Activated naive CD8-positive, alpha-beta T cell treated with anti-CD3 and anti-CD28 coated beads for 36 hours (primary cell): Measurements from ENCODE around the gene LRP1B. TPM values are rescaled to one million over a fixed set of nuclear protein-coding genes. Genes with fewer than 3 reads are reported as not detected.

Source experiments
- DNase-seq: peaks from one replicate; pipeline ENCODE4 v3.0.0; 2021
- H3K27ac Mint-ChIP-seq: one replicate; pipeline ENCODE4 v1.8.0; 2022; ENCODE audit warnings: mild to moderate bottlenecking, moderate library complexity, mixed read lengths
- H3K27me3 Mint-ChIP-seq: one replicate; pipeline ENCODE4 v1.8.0; 2022; ENCODE audit warnings: mild to moderate bottlenecking, mixed read lengths
- H3K36me3 Mint-ChIP-seq: one replicate; pipeline ENCODE4 v1.8.0; 2021; ENCODE audit warnings: mild to moderate bottlenecking, mixed read lengths
- H3K4me1 Mint-ChIP-seq: one replicate; pipeline ENCODE4 v1.8.0; 2021; ENCODE audit warnings: mixed read lengths
- H3K4me3 Mint-ChIP-seq: one replicate; pipeline ENCODE4 v1.8.0; 2022; ENCODE audit warnings: mild to moderate bottlenecking, moderate library complexity, mixed read lengths
- H3K9me3 Mint-ChIP-seq: one replicate; pipeline ENCODE4 v1.8.0; 2022; ENCODE audit warnings: mixed read lengths
- total RNA-seq, 2 experiments: library from RNA; stranded (reverse); gene quantifications; one replicate each; pipeline ENCODE4 v1.2.3, GENCODE V29; 2021

The LRP1B gene
- total RNA-seq, 2 experiments from 2014 or later, result not detected

DNA sequence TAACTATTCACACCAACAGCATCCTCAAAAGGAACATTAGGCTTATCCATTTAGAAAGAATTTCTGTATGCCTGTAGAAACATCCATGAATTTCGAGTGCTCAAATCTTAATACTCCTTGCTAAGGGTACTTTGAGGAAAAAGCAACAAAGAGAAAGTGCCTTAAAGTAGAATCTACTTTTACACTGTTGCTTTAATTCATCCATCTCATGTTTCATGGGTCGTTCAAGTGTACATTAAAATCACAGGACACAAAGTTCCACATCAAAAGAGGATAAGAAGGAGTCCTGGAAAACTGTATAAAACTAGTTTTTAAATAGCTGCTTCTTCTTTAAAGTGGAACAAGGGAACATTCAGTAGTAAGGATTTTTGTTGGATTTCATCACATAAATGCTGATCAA lies 54.5 kb downstream of the LRP1B start:
- Mint-ChIP-seq H3K4me3 (no peak overlapping the region), H3K36me3 (no peaks in the 10 kb centered on the region), H3K9me3 (peaks cover 2% of the 10 kb centered on the region), H3K4me1 (no peaks in the 10 kb centered on the region), H3K27ac (no peak overlapping the region), H3K27me3 (no peaks in the 10 kb centered on the region)
- no peak for DNase-seq

- Mint-ChIP-seq H3K4me3 (no peak overlapping the region), H3K9me3 (no peaks in the 10 kb centered on the region)
Observed at GRCh38 chr2:142075826-142076225, 55.0 kb downstream of the LRP1B start.

GRCh38 chr2:142069251-142069888 lies 61.4 kb downstream of the LRP1B start:
- no peaks in the 10 kb centered on the region for H3K4me1 Mint-ChIP-seq
- no peak overlapping the region for H3K27ac Mint-ChIP-seq
- no peak for DNase-seq
- peaks cover 2% of the 10 kb centered on the region for H3K9me3 Mint-ChIP-seq
- H3K4me3 Mint-ChIP-seq, result no peak overlapping the region
- H3K36me3 Mint-ChIP-seq, result no peaks in the 10 kb centered on the region
- H3K27me3 Mint-ChIP-seq, result no peaks in the 10 kb centered on the region

More at GRCh38 chr2:142075826-142076225, 55.0 kb downstream of the LRP1B start:
- Mint-ChIP-seq H3K4me1 (no peaks in the 10 kb centered on the region), H3K27ac (no peak overlapping the region), H3K27me3 (no peaks in the 10 kb centered on the region), H3K36me3 (no peaks in the 10 kb centered on the region)
- no peak for DNase-seq

DNA sequence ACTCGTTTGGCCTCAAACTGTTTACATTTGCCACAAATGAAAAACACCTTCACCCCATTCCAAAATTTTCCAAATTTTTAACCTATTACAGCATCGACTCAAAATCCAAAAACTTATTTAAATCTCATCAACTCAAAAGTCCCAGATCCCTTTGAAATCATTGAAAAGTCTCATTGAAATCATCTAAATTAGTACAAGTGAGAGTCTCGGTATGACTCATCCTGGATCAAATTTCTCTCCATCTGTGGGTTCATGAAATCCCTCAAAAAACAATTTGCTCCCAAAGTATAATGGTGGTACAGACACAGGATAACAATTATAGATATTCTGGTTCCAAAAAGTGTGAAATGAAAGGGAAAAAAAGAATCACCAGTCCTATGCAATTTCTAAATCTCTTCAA lies 65.1 kb downstream of the LRP1B start:
- no peaks in the 10 kb centered on the region for H3K36me3 Mint-ChIP-seq
- peaks cover 2% of the 10 kb centered on the region for H3K9me3 Mint-ChIP-seq
- H3K4me1 Mint-ChIP-seq, result no peaks in the 10 kb centered on the region
- no peak overlapping the region for H3K27ac Mint-ChIP-seq
- no peaks in the 10 kb centered on the region for H3K27me3 Mint-ChIP-seq
- DNase-seq, result no peak
- H3K4me3 Mint-ChIP-seq, result no peak overlapping the region

DNA sequence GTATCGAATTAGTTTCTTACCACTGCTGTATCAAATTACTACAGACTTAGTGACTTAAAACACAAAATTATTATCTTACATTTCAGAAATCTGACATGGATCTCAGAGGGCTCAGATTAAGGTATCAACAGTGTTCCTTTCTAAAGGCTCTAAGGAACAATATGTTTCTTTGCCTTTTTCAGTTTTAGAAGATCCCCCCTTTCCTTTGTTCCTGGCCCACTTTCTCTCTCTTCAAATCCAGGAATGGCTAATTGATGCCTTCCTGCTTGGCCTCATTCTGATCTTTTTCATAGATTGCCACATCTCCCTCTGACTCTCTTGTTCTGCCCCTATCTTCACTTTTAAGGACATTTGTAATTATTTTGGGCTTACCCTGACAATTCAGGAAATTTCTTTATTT lies 65.7 kb downstream of the LRP1B start:
- no peaks in the 10 kb centered on the region for H3K36me3 Mint-ChIP-seq
- H3K4me3 Mint-ChIP-seq, result no peak overlapping the region
- no peaks in the 10 kb centered on the region for H3K27me3 Mint-ChIP-seq
- H3K4me1 Mint-ChIP-seq, result no peaks in the 10 kb centered on the region
- no peak for DNase-seq
- H3K27ac Mint-ChIP-seq, result no peak overlapping the region
- H3K9me3 Mint-ChIP-seq, result peaks cover 2% of the 10 kb centered on the region

GRCh38 chr2:142061733-142062132 lies 69.1 kb downstream of the LRP1B start:
- Mint-ChIP-seq H3K27me3 (no peaks in the 10 kb centered on the region), H3K4me3 (no peak overlapping the region), H3K27ac (no peak overlapping the region), H3K4me1 (no peaks in the 10 kb centered on the region), H3K36me3 (no peaks in the 10 kb centered on the region), H3K9me3 (no peaks in the 10 kb centered on the region)
- DNase-seq, result no peak

GRCh38 chr2:142058149-142058548 lies 72.7 kb downstream of the LRP1B start:
- Mint-ChIP-seq H3K27me3 (no peaks in the 10 kb centered on the region), H3K9me3 (peaks cover 2% of the 10 kb centered on the region), H3K4me1 (no peaks in the 10 kb centered on the region), H3K36me3 (no peaks in the 10 kb centered on the region), H3K27ac (no peak overlapping the region), H3K4me3 (no peak overlapping the region)
- no peak for DNase-seq

DNA sequence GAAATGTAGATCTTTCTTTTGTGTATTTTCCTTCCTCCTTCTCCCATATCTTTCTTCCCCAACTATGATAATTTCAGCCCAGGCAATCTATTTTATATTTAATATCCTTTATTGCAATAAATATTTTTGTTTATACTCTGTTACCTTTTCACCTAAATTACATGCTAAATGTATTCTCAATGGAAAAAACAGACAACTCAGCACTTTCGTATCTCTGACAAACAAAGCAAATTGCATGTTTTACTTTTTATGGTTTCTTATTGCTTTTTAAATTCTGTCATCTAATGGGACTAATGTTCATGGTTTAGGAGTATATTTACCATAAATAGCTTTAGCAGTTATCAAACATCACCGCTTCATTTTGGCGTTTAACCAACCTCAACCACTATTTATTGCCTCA lies 74.0 kb downstream of the LRP1B start:
- DNase-seq, result no peak
- Mint-ChIP-seq H3K27me3 (no peaks in the 10 kb centered on the region), H3K4me1 (no peaks in the 10 kb centered on the region), H3K4me3 (no peak overlapping the region), H3K9me3 (peaks cover 2% of the 10 kb centered on the region), H3K27ac (no peak overlapping the region), H3K36me3 (no peaks in the 10 kb centered on the region)

DNA sequence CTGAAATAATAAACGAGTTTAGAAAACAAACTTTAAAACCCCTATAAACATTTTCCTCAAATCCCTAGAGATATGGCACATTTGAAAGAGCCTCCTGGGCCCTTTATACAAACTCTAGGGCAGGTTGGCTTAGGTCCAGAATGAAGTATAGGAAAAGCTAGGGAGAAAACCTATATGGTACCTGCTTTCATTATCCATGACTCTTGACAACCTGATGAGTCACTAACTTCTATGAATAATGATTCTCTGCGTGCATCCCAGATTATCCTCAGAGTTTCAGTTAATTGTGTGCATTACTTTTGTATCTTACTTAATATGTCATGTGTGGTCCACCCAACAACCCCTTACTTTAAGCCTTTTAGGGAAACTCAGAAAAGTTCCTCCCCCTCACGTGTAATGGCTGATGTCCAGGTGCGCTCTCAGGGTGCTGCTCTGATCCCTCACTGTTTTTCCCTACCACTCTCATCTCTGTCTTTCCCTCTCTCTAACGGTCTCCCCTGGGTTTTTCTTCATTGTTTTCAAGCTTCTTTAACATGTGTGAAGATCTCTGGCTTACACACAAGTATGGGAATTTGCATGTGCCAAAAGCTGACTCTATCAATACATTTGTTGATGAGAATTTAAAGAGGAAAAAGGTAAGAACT lies 78.5 kb downstream of the LRP1B start:
- H3K4me1 Mint-ChIP-seq, result no peaks in the 10 kb centered on the region
- H3K27me3 Mint-ChIP-seq, result no peaks in the 10 kb centered on the region
- H3K9me3 Mint-ChIP-seq, result peaks cover 2% of the 10 kb centered on the region
- H3K4me3 Mint-ChIP-seq, result no peak overlapping the region
- DNase-seq, result no peak
- H3K27ac Mint-ChIP-seq, result no peak overlapping the region
- H3K36me3 Mint-ChIP-seq, result no peaks in the 10 kb centered on the region

GRCh38 chr2:142048581-142048980 lies 82.2 kb downstream of the LRP1B start:
- Mint-ChIP-seq H3K27me3 (no peaks in the 10 kb centered on the region), H3K9me3 (no peaks in the 10 kb centered on the region), H3K4me1 (no peaks in the 10 kb centered on the region), H3K4me3 (no peak overlapping the region), H3K36me3 (no peaks in the 10 kb centered on the region), H3K27ac (no peak overlapping the region)
- DNase-seq, result no peak

GRCh38 chr2:142045641-142046040 lies 85.2 kb downstream of the LRP1B start:
- H3K4me1 Mint-ChIP-seq, result no peaks in the 10 kb centered on the region
- H3K27ac Mint-ChIP-seq, result no peak overlapping the region
- no peak for DNase-seq
- H3K27me3 Mint-ChIP-seq, result no peaks in the 10 kb centered on the region
- no peaks in the 10 kb centered on the region for H3K36me3 Mint-ChIP-seq
- peaks cover 3% of the 10 kb centered on the region for H3K9me3 Mint-ChIP-seq
- H3K4me3 Mint-ChIP-seq, result no peak overlapping the region

GRCh38 chr2:142044197-142044596 lies 86.6 kb downstream of the LRP1B start:
- H3K4me3 Mint-ChIP-seq, result no peak overlapping the region
- no peaks in the 10 kb centered on the region for H3K36me3 Mint-ChIP-seq
- H3K27me3 Mint-ChIP-seq, result no peaks in the 10 kb centered on the region

DNA sequence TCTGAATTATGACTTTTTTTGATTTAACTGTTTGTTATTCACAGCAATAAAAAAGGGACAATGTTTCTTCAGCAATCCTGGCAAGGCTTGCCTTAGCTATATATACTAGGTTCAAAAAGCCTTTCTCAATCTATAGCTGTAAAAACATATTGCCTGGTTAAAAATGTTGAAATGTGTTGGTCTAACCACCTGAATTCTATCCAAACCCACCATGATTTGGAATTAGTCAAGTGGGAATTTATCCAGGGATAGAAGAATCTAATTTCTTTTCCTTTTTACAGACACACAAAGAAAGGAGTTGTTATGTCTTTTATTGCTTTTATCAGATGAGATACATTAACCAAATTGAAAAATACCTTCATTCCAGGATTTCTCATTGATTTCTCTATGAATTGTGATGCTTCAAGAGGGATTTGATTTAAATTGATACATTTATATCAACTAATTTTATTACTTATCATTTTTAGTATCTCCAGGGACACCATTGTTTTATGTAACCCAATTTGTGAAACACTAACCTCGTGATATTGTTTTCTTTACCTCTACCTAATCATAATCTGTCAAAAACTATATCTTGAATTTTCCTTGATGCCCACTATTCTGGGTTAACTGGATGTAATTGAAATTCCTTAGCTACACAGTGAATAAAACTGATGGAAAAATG lies 88.1 kb downstream of the LRP1B start:
- H3K9me3 Mint-ChIP-seq, result peaks cover 3% of the 10 kb centered on the region
- H3K27me3 Mint-ChIP-seq, result no peaks in the 10 kb centered on the region
- DNase-seq, result no peak
- no peak overlapping the region for H3K4me3 Mint-ChIP-seq
- H3K36me3 Mint-ChIP-seq, result no peaks in the 10 kb centered on the region
- H3K4me1 Mint-ChIP-seq, result no peaks in the 10 kb centered on the region
- no peak overlapping the region for H3K27ac Mint-ChIP-seq

More at GRCh38 chr2:142044197-142044596, 86.6 kb downstream of the LRP1B start:
- no peaks in the 10 kb centered on the region for H3K4me1 Mint-ChIP-seq
- no peak for DNase-seq
- peaks cover 3% of the 10 kb centered on the region for H3K9me3 Mint-ChIP-seq
- H3K27ac Mint-ChIP-seq, result no peak overlapping the region

GRCh38 chr2:142041996-142042395 lies 88.8 kb downstream of the LRP1B start:
- Mint-ChIP-seq H3K27me3 (no peaks in the 10 kb centered on the region), H3K27ac (no peak overlapping the region), H3K4me3 (no peak overlapping the region), H3K4me1 (no peaks in the 10 kb centered on the region), H3K9me3 (peaks cover 4% of the 10 kb centered on the region), H3K36me3 (no peaks in the 10 kb centered on the region)
- DNase-seq, result no peak

GRCh38 chr2:142041105-142041504 lies 89.7 kb downstream of the LRP1B start:
- no peaks in the 10 kb centered on the region for H3K4me1 Mint-ChIP-seq
- no peak overlapping the region for H3K4me3 Mint-ChIP-seq
- H3K27ac Mint-ChIP-seq, result no peak overlapping the region
- DNase-seq, result no peak
- H3K9me3 Mint-ChIP-seq, result peaks cover 4% of the 10 kb centered on the region
- no peaks in the 10 kb centered on the region for H3K27me3 Mint-ChIP-seq
- H3K36me3 Mint-ChIP-seq, result no peaks in the 10 kb centered on the region

DNA sequence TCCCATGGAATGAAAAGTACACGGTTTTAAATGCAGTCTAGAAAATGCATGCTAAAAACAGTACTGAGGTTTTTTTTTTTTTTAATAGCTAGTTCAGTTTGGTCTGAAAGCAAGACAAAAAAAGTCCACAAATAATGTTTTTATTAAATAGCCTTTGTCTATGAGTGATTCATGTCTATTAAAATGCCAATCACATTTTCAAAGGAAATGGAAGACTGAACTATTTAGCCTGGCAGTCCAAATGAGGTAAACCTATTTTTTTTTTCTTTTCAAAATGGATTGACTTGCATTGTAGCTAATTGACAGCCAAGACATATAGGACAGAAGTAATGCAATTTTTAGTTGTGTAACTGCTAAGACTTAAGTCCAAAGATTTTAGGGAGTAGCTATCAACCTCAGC lies 90.3 kb downstream of the LRP1B start:
- H3K4me3 Mint-ChIP-seq, result no peak overlapping the region
- no peaks in the 10 kb centered on the region for H3K36me3 Mint-ChIP-seq
- no peaks in the 10 kb centered on the region for H3K4me1 Mint-ChIP-seq
- DNase-seq, result no peak
- no peaks in the 10 kb centered on the region for H3K27me3 Mint-ChIP-seq
- H3K9me3 Mint-ChIP-seq, result peaks cover 7% of the 10 kb centered on the region
- no peak overlapping the region for H3K27ac Mint-ChIP-seq
